Measurements from ENCODE around the gene MRPS33. TPM values are rescaled to one million over a fixed set of nuclear protein-coding genes. Genes with fewer than 3 reads are reported as not detected.
"Not testable (repeated sequence)": the region's sequence is repeated elsewhere in the genome, so short reads cannot be mapped to it uniquely, and the experiment has no call there.

The MRPS33 gene
- total RNA-seq, 4 donors from 2014 or later: 13.4 to 27.6 (median 16.4) TPM

DNA sequence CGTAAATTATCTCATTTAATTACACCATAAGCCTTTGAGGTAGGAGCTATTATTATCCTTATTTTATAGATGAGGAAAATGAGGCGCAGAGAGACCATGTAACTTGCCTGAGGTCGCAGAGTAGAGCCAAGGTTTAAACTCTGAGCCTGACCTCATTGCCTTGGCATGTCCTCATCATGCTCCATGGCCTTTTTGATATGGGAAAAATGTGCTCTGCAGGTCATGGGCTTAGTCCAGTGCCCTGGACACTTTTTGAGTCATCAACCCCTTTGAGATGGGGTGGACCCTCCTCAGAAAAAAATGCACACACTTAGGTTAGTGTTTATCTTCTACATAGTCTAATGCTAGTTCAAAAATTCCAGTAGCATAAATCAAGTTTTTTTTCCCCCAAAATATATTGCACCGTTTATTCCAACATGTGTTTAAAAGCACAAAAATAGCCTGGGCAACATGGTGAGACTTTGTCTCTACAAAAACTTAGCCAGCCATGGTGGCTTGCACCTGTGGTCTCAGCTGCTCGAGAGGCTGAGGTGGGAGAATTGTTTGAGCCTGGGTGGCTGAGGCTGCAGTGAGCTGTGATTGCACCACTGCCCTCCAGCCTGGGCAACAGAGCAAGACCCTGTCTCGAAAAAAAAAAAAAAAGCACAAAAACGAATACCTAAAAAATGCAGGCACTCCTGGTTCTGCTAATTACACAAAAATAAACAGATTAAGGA is 30.5 kb upstream of the MRPS33 start:
- Histone ChIP-seq H3K27me3 (no peaks in the 10 kb centered on the region), H3K9me3 (no peaks in the 10 kb centered on the region), H3K4me1 (no peaks in the 10 kb centered on the region), H3K36me3 (no peaks in the 10 kb centered on the region), H3K27ac (no peak overlapping the region), H3K4me3 (no peak overlapping the region)
- ATAC-seq: no peak
- whole genome bisulfite sequencing, 2 donors (ENCODE audit: low coverage in 1 of 2): 47 to 51% methylated on average over 5 to 6 of the region's 7 CpGs
- TF ChIP-seq POLR2A (IDR thresholded peaks at IDR 0.05) (no peak), EP300 (IDR thresholded peaks at IDR 0.05) (no peak), POLR2AphosphoS5 (IDR thresholded peaks at IDR 0.05) (no peak)
- TF ChIP-seq, protein P1, sequence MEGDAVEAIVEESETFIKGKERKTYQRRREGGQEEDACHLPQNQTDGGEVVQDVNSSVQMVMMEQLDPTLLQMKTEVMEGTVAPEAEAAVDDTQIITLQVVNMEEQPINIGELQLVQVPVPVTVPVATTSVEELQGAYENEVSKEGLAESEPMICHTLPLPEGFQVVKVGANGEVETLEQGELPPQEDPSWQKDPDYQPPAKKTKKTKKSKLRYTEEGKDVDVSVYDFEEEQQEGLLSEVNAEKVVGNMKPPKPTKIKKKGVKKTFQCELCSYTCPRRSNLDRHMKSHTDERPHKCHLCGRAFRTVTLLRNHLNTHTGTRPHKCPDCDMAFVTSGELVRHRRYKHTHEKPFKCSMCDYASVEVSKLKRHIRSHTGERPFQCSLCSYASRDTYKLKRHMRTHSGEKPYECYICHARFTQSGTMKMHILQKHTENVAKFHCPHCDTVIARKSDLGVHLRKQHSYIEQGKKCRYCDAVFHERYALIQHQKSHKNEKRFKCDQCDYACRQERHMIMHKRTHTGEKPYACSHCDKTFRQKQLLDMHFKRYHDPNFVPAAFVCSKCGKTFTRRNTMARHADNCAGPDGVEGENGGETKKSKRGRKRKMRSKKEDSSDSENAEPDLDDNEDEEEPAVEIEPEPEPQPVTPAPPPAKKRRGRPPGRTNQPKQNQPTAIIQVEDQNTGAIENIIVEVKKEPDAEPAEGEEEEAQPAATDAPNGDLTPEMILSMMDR (IDR thresholded peaks at IDR 0.05): no peak

DNA sequence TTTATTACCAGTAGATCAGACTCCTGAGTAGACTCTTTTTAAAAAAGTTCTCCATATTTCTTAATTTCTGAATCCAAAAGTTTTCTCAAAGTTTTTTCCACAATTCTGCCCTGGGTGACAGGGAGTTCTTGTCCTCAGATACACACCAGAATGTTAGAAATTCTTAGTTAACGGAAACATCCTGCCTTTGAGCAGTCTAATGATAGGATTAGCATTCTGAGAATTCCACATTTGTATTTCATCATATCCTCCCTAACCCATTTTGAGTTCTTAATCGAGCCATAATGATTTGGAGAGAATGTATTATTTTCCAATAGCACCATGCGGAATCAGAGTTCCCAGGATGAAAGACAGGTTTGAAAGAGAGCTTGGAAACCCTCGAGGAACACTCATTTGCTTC is 28.9 kb upstream of the MRPS33 start:
- Histone ChIP-seq H3K36me3 (no peaks in the 10 kb centered on the region), H3K27me3 (no peaks in the 10 kb centered on the region), H3K9me3 (no peaks in the 10 kb centered on the region), H3K4me1 (no peaks in the 10 kb centered on the region), H3K4me3 (no peak overlapping the region), H3K27ac (no peak overlapping the region)
- no peak for ATAC-seq
- 72 to 80% methylated on average over 3 to 4 of the region's 4 CpGs for WGBS, 2 donors (ENCODE audit: low coverage in 1 of 2)
- TF ChIP-seq, protein P1 (IDR thresholded peaks at IDR 0.05): no peak
- TF ChIP-seq POLR2AphosphoS5 (IDR thresholded peaks at IDR 0.05) (no peak), EP300 (IDR thresholded peaks at IDR 0.05) (no peak), POLR2A (IDR thresholded peaks at IDR 0.05) (no peak)

DNA sequence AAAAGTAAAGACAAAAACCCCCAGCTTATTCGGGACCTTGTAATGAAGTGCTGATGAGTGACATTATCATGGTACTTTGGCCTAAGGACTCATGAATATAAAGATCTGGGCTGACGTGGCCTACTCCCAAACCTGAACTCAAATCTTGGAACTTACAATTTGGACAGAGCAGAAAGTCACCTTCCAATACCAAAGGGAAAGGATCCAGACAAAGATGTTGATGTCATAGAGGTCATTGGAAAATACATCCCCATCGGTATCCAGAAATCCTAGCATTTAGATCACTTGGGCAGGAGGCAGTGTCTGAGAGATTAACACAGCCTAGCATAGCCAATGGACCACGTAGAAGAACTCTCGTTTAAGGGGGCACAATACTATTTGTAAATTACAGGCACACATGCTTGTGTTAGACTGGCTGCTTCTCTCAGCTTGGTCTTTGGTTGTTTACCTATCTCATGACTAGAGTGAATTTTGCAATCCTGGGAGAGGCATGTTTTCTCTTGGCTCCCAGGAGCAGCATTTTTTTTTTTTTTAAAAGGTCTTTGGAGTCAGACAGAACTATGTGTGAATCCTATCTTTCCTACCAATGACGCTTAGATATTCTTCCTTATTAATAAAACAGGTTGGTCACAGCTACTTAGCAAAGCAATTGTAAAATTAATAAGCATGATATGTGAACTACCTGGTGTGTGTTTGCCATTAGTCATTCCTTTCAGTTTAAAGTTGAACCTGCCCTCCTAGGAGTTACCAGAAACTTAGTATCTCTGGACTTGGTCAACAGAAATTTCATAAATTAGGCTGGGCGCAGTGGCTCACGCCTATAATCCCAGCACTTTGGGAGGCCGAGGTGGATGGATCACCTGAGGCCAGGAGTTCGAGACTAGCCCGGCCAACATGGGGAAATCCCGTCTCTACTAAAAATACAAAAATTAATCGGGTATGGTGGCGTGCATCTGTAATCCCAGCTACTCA is 27.8 kb upstream of the MRPS33 start:
- H3K36me3 ChIP-seq: no peaks in the 10 kb centered on the region
- TF ChIP-seq, protein P1 (IDR thresholded peaks at IDR 0.05): no peak
- TF ChIP-seq POLR2A (IDR thresholded peaks at IDR 0.05): no peak
- no peak for TF ChIP-seq EP300 (IDR thresholded peaks at IDR 0.05)
- no peak for TF ChIP-seq POLR2AphosphoS5 (IDR thresholded peaks at IDR 0.05)
- no peak overlapping the region for H3K4me3 ChIP-seq
- no peak overlapping the region for H3K27ac ChIP-seq
- 83 to 88% methylated on average over 12 to 14 of the region's 14 CpGs for WGBS, 2 donors (ENCODE audit: low coverage in 1 of 2)
- ATAC-seq: no peak
- H3K4me1 ChIP-seq: no peaks in the 10 kb centered on the region
- no peaks in the 10 kb centered on the region for H3K27me3 ChIP-seq
- no peaks in the 10 kb centered on the region for H3K9me3 ChIP-seq

DNA sequence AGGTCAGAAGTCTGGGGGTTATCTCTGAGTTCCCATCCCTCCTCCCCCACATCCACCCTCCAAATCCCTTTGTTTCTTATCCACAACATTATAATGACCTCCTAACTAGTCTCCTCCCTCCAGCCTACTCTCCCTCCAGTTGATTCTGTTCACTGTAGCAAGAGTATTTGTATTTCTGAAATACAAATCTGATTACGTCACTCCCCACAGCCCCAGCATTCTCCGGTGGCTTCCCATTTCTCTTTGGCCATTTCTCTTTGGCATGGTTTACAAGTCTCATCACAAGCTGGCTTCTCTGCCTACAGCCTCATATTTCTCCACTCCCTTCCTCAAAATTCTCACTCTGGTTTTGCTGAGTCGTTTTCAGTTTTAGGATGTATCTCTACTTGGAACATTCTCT is 24.6 kb upstream of the MRPS33 start:
- Histone ChIP-seq H3K27me3 (no peaks in the 10 kb centered on the region), H3K36me3 (no peaks in the 10 kb centered on the region), H3K9me3 (no peaks in the 10 kb centered on the region), H3K27ac (no peak overlapping the region), H3K4me1 (no peaks in the 10 kb centered on the region), H3K4me3 (no peak overlapping the region)
- no peak for TF ChIP-seq EP300 (IDR thresholded peaks at IDR 0.05)
- TF ChIP-seq, protein P1 (IDR thresholded peaks at IDR 0.05): no peak
- TF ChIP-seq POLR2A (IDR thresholded peaks at IDR 0.05): no peak
- no peak for TF ChIP-seq POLR2AphosphoS5 (IDR thresholded peaks at IDR 0.05)
- no peak for ATAC-seq
- 44 to 49% methylated on average over 3 of the region's 3 CpGs for WGBS, 2 donors (ENCODE audit: low coverage in 1 of 2)

DNA sequence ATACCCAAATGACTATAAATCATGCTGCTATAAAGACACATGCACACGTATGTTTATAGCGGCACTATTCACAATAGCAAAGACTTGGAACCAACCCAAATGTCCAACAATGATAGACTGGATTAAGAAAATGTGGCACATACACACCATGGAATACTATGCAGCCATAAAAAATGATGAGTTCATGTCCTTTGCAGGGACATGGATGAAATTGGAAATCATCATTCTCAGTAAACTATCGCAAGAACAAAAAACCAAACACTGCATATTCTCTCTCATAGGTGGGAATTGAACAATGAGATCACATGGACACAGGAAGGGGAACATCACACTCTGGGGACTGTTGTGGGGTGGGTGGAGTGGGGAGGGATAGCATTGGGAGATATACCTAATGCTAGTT is 23.3 kb upstream of the MRPS33 start:
- WGBS, 2 donors (ENCODE audit: low coverage in 1 of 2): 87% methylated on average over 3 of the region's 3 CpGs; no CpG with 5 or more reads in 1 of the 2 donors
- H3K4me1 ChIP-seq, ATAC-seq, H3K36me3 ChIP-seq, H3K27ac ChIP-seq, H3K27me3 ChIP-seq, H3K9me3 ChIP-seq, H3K4me3 ChIP-seq: not testable (repeated sequence)

DNA sequence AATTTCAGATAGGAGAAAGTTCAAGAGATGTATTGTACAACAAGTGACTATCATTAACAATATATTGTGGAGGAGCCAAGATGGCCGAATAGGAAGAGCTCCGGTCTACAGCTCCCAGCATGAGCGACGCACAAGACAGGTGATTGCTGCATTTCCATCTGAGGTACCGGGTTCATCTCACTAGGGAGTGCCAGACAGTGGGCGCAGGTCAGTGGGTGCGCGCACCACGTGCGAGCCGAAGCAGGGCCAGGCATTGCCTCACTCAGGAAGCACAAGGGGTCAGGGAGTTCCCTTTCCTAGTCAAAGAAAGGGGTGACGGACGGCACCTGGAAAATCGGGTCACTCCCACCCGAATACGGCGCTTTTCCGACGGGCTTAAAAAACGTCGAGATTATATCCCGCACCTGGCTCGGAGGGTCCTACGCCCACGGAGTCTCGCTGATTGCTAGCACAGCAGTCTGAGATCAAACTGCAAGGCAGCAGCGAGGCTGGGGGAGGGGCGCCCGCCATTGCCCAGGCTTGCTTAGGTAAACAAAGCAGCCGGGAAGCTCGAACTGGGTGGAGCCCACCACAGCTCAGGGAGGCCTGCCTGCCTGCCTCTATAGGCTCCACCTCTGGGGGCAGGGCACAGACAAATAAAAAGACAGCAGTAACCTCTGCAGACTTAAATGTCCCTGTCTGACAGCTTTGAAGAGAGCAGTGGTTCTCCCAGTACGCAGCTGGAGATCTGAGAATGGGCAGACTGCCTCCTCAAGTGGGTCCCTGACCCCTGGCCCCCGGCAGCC is 18.0 kb upstream of the MRPS33 start:
- H3K27me3 ChIP-seq, H3K4me3 ChIP-seq, ATAC-seq, H3K36me3 ChIP-seq, H3K27ac ChIP-seq, H3K4me1 ChIP-seq, H3K9me3 ChIP-seq: not testable (repeated sequence)
- WGBS, 2 donors (ENCODE audit: low coverage in 1 of 2): 84 to 93% methylated on average over 9 to 14 of the region's 33 CpGs
